Endodermal cell (in vitro differentiated cells): ENCODE measurements around the gene ABCC5. TPM values are rescaled to one million over a fixed set of nuclear protein-coding genes. Genes with fewer than 3 reads are reported as not detected.

Experiments used
- DNase-seq: peaks from one replicate; pipeline ENCODE4 v3.0.0-alpha.2; 2017
- H3K27ac ChIP-seq: 2 replicates; pipeline ENCODE4 v1.5.1; 2013; ENCODE audit warnings: mild to moderate bottlenecking, low read depth, low read length, moderate library complexity
- H3K27me3 ChIP-seq: 2 replicates; pipeline ENCODE4 v1.6.1; 2013; ENCODE audit warnings: mild to moderate bottlenecking, low read length, moderate library complexity; ENCODE audit not compliant: insufficient read depth, control insufficient read depth, poor library complexity, severe bottlenecking
- H3K36me3 ChIP-seq: 2 replicates; pipeline ENCODE4 v1.7.0; 2013; ENCODE audit warnings: mild to moderate bottlenecking, low read length, moderate library complexity; ENCODE audit not compliant: control insufficient read depth, insufficient read depth
- H3K4me1 ChIP-seq: one replicate; pipeline ENCODE4 v1.7.0; 2013; ENCODE audit warnings: low read length; ENCODE audit not compliant: control insufficient read depth, insufficient read depth
- H3K4me3 ChIP-seq: 2 replicates; pipeline ENCODE4 v1.5.1; 2013; ENCODE audit warnings: mild to moderate bottlenecking, low read length, moderate library complexity
- H3K9ac ChIP-seq: 2 replicates; pipeline ENCODE4 v1.6.1; 2013; ENCODE audit warnings: mild to moderate bottlenecking, low read length, moderate library complexity; ENCODE audit not compliant: poor library complexity, severe bottlenecking; ENCODE audit errors: extremely low read depth
- H3K9me3 ChIP-seq: 2 replicates; pipeline ENCODE4 v1.6.1; 2013; ENCODE audit warnings: mild to moderate bottlenecking, low read length, moderate library complexity; ENCODE audit not compliant: control insufficient read depth
- H3K27ac Mint-ChIP-seq: 2 replicates; pipeline ENCODE4 v1.8.0; 2020; ENCODE audit warnings: mixed read lengths
- H3K27me3 Mint-ChIP-seq: 2 replicates; pipeline ENCODE4 v1.8.0; 2021; ENCODE audit warnings: mild to moderate bottlenecking, mixed read lengths; ENCODE audit not compliant: insufficient read depth
- H3K36me3 Mint-ChIP-seq: 2 replicates; pipeline ENCODE4 v1.8.0; 2020; ENCODE audit warnings: low read depth, mixed read lengths
- H3K4me1 Mint-ChIP-seq: 2 replicates; pipeline ENCODE4 v1.8.0; 2020; ENCODE audit warnings: mixed read lengths
- H3K4me3 Mint-ChIP-seq: 2 replicates; pipeline ENCODE4 v1.8.0; 2020; ENCODE audit warnings: mild to moderate bottlenecking, moderate library complexity, mixed read lengths
- H3K9me3 Mint-ChIP-seq: 2 replicates; pipeline ENCODE4 v1.8.0; 2020; ENCODE audit warnings: mild to moderate bottlenecking, mixed read lengths
- CTCF ChIP-seq: fragments of 200-600 bp; sonication (generic); conservative IDR thresholded peaks from 2 replicates; pipeline ENCODE4 v1.5.0; 2021; ENCODE audit warnings: antibody characterized with exemption, mild to moderate bottlenecking
- WGBS, 2 experiments: methylation state at CpG; one replicate each; pipeline versions ENCODE4 v1.1.5 to v1.1.7; 2013; ENCODE audit warnings: missing lambda C conversion rate in 2 of 2, mixed read lengths in 1 of 2; ENCODE audit not compliant: insufficient coverage in 1 of 2, insufficient read length in 1 of 2; 5-methylcytosine and 5-hydroxymethylcytosine counted together
- microRNA-seq: library from miRNA; unstranded; fragments of <30 nt; microRNA quantifications from one replicate; pipeline ENCODE4 v1.2.0, GENCODE V29; 2020; ENCODE audit warnings: borderline microRNAs expressed
- total RNA-seq, 2 donors: library from RNA; stranded (reverse); fragmentation: NEBNext Ultra II Directional in 1 of 2; extraction: Animal tissue kit (Norgen Biotek cat#: 25700) in 1 of 2; gene quantifications; 2 replicates in 1 of 2; 3 replicates in 1 of 2; pipeline ENCODE4 v1.2.1, GENCODE V29; 2021

The ABCC5 gene
- total RNA-seq, 2 donors from 2014 or later = 32.8 to 35.7 TPM

- Histone ChIP-seq H3K4me1 (no peaks in the 10 kb centered on the region), H3K27me3 (no peaks in the 10 kb centered on the region), H3K9ac (no peak overlapping the region), H3K4me3 (no peak overlapping the region), H3K27ac (no peak overlapping the region), H3K9me3 (peaks cover 3% of the 10 kb centered on the region), H3K36me3 (peaks cover 28% of the 10 kb centered on the region)
- Mint-ChIP-seq H3K9me3 (no peaks in the 10 kb centered on the region), H3K4me1 (no peaks in the 10 kb centered on the region), H3K27ac (no peak overlapping the region), H3K36me3 (peaks cover 17% of the 10 kb centered on the region), H3K27me3 (no peaks in the 10 kb centered on the region), H3K4me3 (no peak overlapping the region)
- TF ChIP-seq CTCF = no peak
- DNase-seq = no peak
- 84 to 88% methylated on average over 1 to 2 of the region's 2 CpGs for WGBS, 2 experiments
These were observed 146.1 kb downstream of the ABCC5 start for GRCh38 chr3:183871541-183871940.

- Mint-ChIP-seq H3K9me3 (peaks cover 7% of the 10 kb centered on the region), H3K4me1 (no peaks in the 10 kb centered on the region), H3K4me3 (no peak overlapping the region), H3K27ac (no peak overlapping the region), H3K27me3 (no peaks in the 10 kb centered on the region), H3K36me3 (peaks cover 23% of the 10 kb centered on the region)
- 87 to 95% methylated on average over 3 of the region's 3 CpGs for WGBS, 2 experiments
- Histone ChIP-seq H3K36me3 (peaks cover 38% of the 10 kb centered on the region), H3K9ac (no peak overlapping the region), H3K4me3 (no peak overlapping the region), H3K4me1 (no peaks in the 10 kb centered on the region), H3K27me3 (no peaks in the 10 kb centered on the region), H3K27ac (no peak overlapping the region), H3K9me3 (peaks cover 13% of the 10 kb centered on the region)
- no peak for TF ChIP-seq CTCF
- DNase-seq = no peak
These were observed 147.1 kb downstream of the ABCC5 start for GRCh38 chr3:183870563-183870962.

Small RNAs within 50 kb of the gene (microRNA-seq; reads per million reads assigned to microRNA genes)
- not detected for gene MIR4448

Other genes starting within 250 kb of the ABCC5 start
- gene MAP6D1, start 192.3 kb downstream of the ABCC5 start, total RNA-seq = 1 to 10 TPM; 4.0 to 4.8 TPM
- gene PARL, start 133.0 kb downstream of the ABCC5 start, total RNA-seq = 10 to 100 TPM; 77.3 to 83.0 TPM
- gene HTR3D, start 13.9 kb upstream of the ABCC5 start, total RNA-seq = not detected
- gene HTR3C, start 35.2 kb upstream of the ABCC5 start, total RNA-seq = not detected
- gene HTR3E, start 79.2 kb upstream of the ABCC5 start, total RNA-seq = not detected
- gene EIF2B5, start 117.5 kb upstream of the ABCC5 start, total RNA-seq = 10 to 100 TPM; 33.4 to 37.5 TPM
- gene DVL3, start 137.5 kb upstream of the ABCC5 start, total RNA-seq = 10 to 100 TPM; 90.5 to 95.1 TPM
- 100 to 1,000 TPM; 412 to 450 TPM for gene AP2M1, start 157.0 kb upstream of the ABCC5 start, total RNA-seq
- 10 to 100 TPM; 57.6 to 57.8 TPM for gene ABCF3, start 168.3 kb upstream of the ABCC5 start, total RNA-seq
- under 1 TPM; 0.62 to 0.97 TPM for gene VWA5B2, start 211.7 kb upstream of the ABCC5 start, total RNA-seq
- 10 to 100 TPM; 37.3 to 42.5 TPM for gene ALG3, start 231.1 kb upstream of the ABCC5 start, total RNA-seq
- gene EEF1AKMT4, start 231.8 kb upstream of the ABCC5 start, total RNA-seq = 1 to 10 TPM; 4.5 to 5.2 TPM
- gene CAMK2N2, start 243.7 kb upstream of the ABCC5 start, total RNA-seq = 1 to 10 TPM in 1 of 2 donors, under 1 TPM in 1; 0.33 to 1.8 TPM